DMS79 (cell line): ENCODE measurements around the gene DCN.

Source experiments
- DNase-seq: peaks from one replicate; lab custom pipeline; 2025; lab: John Stamatoyannopoulos, UW

Gene DCN

DNA sequence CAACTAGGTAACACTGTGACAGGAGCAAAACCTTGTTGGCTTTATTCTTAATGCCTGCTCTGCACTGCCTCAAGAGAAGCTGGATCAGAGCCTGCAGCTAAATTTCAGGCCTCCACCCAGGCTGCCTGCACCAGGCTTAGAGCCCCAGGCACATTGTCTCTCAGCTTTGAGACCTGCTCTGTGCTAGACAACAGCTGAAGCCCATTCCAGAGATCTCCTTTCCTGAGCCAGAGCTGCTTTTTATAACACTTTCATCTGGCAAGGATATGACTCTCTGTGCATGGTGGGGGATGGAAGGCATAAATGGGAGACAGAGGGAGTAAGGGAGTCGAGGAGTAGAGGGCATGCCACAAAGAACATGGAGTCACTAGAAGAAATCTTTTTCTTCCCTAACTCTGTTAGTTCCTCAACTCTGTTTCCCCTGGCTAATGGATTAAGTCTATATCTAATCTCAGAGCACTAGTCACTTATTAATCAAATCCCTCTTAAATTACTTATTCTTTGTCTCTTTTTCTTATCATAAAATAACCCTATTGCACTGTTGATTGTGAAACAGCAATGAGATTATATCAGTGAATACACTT lies 44.2 kb downstream of the DCN start:
- no peak for DNase-seq

DNA sequence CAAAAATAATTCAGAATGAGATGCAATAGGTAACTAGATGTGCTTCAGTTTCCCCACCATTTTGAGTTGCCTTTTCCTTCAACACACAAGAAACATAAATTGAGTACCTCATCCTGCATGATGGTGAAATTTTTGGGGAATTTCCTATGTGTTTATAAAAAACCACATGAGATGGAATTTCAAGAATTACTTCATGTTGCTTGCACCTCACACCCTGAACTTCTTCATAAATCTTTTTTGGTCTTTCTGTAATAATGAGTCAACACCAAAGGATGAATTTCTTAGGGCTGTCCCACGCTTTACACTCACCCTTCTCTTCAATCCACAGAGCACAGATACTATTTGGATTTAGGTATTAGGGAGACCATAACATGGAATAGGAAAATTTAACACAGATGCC lies 48.7 kb downstream of the DCN start:
- no peak for DNase-seq

DNA sequence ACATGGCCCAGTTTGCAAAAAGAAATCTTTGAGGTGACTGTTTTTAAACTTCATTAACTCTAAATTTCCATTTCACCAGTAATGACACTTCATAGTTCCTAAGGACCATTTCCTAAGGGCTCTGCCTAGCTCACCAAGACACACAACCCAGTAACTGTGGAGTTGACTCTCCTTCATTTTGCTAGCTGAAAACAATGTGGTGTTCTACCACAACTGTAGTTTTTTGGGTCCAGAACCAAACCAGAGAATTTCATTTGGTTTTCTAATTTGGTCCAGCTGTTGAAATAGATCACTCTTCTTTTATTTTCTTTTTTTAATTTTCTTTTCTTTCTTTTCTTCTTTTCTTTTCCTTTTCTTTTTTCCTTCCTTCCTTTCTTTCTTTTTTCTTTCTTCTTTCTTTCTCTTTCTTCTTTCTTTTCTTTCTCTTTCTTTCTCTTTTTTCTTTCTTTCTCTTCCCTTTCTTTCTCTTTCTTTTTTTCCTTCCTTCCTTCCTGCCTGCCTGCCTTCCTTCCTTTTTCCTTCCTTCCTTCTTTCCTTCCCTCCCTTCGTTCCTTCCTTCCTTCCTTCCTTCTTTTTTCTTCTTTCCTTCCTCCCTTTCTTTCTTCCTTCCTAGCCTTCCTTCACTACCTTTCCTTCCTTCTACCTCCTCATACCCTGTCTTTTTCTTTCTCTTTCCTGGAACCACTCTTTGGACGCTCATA lies 52.8 kb downstream of the DCN start:
- DNase-seq: no peak

DNA sequence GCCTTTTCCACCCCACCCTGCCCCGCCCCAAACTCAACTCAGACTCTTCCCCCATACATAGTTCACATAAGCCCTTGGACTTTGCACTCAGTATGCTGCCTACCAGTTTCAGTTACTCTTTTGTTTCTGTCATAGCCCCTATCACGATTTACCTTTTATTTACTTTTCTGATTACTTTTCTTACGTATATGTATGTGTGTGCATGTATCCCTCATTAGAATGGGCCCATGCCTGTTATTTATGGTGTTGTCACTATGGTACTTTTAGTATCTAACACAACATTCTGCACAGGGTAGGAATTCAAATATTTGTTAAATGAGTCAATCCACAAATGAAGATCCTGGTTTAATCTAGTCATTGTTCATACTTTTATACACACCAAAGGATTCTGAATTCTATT lies 54.9 kb downstream of the DCN start:
- no peak for DNase-seq

DNA sequence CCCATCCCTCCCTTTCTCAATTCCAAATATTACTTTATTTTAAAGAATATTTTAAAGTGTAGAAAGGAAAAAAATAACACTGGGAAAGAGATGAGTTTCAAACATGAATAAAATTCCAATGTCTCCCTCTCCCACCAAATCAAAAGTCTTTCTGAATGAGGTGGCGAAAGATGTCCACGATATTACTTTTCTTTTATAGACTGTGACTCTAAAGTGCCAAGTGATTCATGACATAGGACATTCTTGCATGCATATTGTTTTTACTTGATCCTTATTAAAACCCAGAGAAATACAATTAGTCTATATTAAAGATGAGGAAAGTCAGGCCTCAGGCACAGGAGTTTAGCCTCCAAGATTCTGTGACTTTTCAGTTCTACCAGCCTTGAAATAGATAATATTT lies 55.3 kb downstream of the DCN start:
- DNase-seq: no peak

DNA sequence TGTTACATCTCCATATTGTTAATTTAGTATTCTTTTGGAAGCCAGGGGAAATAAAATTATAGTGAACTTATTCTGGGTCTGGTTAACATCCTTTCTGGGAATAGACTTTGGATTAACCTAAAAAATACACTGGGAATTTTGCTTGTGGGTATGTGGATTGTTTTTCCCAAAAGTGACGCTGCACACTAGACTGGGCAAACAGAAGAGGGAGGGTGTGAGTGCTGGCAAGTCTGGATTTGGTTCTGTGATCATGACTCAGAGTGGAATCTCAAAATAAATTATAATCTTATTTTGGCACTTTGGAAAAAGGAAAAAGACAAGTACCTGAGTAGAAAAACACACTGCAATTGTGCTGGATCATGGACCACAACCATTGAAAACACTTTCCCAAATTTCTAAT lies 56.1 kb downstream of the DCN start:
- DNase-seq: no peak

DNA sequence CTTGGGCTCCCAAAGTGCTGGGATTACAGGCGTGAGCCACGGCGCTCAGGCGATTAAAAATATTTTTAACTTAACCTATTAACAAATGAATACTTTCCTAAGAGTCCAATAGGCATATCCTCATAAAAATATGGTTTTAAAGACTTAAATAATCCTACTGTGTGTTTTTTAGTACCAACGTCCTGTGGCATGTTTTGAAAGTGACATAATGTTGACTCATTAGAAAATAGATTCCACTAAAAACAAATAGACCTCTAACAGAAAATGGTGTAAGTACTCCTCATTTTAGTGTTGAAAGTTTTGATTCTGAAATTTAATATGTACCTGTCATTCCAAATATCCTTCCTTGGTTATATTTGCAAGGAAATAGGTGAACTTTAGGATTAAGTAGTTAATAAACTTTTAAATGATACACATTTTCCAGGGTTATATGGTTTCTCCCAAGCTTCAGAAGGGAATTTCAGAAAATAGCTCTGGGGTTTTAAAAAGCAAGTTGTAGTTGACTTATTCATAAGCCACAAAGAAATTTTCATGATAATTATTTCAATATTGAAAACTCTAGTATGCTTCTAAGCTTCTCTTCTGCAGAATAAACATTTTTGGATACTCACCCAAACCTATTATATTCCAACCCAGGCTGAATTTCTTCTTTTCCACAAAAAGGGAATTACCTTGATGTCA lies 59.2 kb downstream of the DCN start:
- DNase-seq: no peak

DNA sequence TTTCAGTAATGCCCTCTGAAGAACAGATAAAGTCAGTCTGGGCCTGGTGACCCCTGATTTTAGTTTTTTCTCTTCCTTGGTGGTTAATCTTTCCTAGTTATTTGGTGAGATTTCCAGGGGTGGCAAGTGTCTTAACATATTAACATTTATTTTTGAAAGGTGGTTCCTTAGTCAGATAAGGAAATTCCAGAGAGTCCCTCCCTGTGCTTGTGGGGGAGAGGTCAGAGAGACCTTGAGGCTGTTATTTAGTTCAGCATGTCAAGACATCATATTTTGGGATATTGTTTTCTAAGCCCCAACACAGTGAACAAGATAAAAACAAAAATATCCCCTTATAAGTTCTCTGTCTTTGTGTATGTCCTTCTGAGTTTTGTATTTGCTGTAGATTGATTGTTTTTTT lies 61.8 kb downstream of the DCN start:
- no peak for DNase-seq

DNA sequence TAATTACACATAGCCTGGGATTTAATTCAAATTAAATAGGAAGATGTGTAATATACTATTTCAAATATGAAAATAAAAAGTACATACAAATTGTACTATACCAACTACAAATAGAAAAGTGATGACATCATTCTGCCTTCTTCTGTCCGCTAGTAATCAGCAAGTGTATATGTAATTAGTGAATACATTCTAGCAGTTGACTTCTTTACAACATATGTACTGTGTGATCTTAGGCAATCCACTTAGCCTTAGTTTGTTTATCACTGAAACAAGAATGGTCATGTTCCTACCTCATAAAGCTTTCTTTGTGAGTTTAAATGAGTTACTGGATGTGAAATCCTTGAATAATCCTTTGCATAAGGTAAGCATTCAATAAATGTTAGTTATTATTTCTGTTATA lies 63.5 kb downstream of the DCN start:
- DNase-seq: no peak

DNA sequence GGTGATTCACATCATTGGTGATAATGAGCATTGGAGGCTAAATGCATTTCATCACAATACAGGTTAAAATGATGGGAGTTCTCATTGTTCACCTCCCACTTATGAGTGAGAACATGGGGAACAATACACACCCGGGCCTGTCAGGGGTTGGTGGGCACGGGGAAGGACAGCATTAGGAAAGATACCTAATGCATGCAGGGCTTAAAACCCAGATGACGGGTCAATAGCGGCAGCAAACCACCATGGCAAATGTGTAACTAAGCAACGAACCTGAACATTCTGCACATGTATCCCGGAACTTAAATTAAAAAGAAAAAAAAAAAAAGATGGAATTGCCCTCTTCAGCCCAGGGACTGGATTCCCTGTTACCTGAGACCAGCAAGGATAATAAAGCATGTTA lies 69.0 kb downstream of the DCN start:
- DNase-seq: no peak

DNA sequence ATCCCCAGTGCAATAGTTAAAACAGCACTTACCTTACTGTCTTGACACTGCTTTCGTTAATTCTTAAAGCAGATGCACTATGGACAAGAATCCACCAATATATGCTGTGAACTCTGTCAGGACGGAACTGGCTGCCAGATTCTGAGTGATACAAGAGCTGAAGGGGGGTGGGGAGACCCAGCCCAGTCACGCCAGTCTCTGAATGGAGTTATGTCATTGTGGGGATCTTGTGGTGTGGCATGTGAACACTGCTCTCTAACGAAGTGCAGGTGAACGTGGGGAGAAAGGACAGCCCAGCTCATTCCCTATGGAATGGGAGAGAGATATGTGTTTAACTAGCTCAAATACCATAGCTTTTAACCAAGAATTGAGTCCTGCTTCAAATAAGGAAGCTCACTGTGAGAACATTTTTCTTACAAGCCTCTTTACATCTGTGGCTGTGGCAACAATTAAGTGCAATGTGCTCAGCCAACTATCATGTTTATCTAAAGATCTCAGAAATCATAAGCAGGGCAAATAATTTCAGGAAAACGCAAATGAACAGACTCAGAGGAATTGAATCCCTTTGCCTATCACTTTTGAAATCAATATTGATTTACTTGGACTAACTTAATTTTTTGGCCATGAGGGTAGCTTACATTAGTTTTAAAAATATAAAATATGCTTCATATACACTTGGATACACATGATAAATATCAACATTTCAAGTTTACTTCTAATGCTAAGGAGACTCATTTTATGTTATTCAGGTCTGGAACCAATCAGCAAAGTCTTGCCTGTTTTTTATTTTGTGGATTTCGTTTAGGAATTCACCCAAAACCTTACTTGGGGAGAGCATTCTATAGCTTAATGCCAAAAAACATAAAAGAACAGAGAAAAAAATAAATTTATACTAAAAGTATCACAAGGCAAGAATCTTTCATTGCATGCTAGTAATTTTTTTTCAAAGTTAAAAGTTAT lies 71.0 kb downstream of the DCN start, which contains the start of gene LUM:
TSS of gene LUM (minus strand) at position 129 of the 960 bp plus-strand sequence. CDS start 2,515 bp downstream, outside the sequence.
- no peak for DNase-seq

DNA sequence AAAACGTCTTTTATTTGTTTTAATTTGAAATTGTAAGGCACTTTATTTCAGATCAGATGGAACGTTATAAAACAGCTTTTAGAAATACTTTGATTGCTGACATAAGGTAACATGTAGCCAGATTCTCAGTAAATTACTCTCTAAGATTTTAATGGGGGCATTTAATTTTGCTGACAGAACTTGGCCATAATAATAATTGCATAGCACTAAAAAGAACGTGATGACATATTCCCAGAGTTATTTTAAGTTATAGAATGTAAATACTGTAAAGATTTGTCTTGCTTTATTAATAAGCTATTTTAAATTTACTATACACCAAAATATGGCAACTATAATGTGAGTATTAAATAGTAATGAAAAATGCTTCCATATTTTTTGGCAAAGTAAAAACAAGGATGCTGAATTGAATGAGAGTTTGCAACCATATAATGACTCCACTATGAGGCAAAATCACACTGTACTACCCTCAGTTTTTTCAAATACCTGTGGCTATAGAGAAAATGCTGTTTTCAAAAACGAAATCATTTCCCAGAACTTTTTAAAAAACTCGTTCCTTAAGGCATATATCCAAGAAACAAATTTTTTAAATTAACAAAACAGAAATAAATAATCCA lies 72.2 kb downstream of the DCN start:
- no peak for DNase-seq

DNA sequence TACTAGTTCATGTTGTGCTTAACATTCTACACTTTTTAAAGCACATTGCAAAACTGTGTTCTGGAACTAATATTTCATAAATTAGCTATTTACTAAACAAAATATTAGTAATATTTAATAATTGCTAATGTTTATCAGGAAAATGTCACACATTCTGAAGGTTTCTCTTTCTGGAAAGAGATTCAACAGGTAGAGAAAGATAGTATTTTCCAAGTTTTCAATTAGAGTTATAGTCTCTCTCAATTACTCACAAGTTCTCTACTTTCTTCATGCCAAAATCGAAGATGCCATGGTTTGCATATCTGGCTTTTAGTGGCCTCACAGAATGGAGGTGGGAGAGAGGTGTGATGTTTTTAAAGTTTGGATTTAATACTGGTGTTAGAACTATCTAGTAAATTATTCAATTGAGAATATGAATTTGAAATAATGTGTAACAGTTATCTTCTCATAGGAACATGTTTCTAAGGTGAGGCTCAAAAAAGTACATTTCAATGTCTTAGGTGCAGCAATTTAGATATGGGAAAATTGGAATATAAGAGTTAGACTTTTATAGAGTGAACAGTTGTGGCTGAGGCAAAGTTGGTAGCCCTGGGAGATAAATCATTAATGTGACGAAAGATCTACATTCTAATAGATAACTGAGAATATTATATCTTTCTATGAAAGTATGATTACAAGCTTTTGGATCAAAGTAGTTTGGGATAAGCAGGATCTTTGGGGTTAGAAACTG lies 72.9 kb downstream of the DCN start:
- no peak for DNase-seq

DNA sequence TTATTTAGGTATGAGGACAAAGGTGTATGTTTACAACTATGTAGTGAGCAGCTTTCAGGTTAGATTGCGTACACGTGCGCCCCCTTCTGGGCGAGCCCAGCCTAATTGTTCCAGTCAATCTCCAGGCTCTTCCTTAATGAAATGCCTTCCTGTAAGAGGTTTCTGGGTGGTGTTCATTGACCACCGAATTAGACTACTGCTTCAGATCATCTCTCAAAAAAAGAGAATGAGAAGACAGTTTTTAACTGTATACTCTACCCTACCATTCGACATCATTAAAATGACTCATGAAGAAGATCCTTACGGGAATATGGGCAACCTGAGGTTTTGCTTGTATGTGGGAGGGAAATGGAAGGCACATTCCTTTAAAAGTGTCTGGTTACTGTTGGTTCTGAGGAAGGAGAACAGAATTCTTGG lies 73.5 kb downstream of the DCN start:
- DNase-seq: no peak

DNA sequence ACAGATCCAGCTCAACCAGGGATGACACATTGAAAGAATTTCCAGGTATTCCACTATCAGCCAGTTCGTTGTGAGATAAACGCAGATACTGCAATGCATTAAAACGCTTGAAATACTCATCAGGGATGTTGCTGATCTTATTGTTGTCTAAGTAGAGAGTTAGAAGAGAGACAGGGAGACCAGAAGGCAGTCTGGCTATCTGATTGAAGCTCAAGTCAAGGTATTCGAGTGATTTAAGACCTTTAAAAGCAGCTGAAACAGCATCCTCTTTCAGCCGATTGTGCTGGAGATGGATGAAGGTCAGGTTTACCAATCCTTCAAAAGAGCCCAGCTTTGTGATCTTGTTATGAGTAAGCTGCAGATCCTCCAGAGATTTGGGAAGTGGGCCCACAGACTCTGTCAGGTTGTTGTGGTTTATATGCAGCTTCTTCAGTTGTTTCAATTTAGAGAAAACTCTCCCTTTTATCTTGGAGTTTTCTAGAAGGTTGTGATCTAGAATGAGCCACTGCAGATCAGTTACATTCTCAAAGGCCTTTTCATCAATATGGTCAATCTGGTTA lies 74.3 kb downstream of the DCN start:
- DNase-seq: no peak

DNA sequence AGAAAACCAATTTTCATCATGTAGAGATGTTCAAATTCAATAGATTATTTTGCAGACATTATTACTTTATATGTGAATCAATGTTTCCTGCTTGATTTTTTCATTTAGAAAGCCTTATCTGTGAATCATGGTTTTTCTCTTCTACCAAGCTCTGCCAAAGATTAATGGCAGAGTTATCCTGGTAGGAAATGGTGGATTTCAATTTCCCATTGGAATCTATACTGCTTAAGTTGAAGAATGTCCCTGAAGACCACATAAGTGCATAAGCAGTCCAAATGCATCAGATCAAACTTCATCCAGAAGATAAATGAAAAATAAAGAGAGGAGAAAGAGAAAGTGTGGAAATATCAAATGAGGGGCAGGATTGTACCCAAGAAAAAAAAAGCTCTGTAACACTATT lies 76.3 kb downstream of the DCN start:
- no peak for DNase-seq

DNA sequence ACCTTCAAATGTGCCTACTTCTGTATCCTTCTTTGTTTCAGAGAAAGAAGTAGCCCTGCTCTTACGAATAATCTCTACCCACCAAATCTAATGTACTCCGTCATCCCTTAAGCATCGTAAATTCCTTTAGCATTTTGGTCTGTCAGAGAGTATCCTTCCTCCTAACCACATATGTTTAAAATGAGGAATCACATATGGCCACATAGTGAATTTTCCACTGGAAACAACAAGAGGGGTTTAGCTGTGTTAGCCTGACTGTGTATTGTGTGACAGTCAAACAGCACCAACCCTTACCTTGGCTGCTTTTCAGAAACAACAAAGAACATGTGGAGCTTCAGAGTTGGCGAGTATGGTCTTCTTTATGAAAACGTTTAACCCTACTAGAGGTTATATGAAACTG lies 76.8 kb downstream of the DCN start:
- DNase-seq: no peak

DNA sequence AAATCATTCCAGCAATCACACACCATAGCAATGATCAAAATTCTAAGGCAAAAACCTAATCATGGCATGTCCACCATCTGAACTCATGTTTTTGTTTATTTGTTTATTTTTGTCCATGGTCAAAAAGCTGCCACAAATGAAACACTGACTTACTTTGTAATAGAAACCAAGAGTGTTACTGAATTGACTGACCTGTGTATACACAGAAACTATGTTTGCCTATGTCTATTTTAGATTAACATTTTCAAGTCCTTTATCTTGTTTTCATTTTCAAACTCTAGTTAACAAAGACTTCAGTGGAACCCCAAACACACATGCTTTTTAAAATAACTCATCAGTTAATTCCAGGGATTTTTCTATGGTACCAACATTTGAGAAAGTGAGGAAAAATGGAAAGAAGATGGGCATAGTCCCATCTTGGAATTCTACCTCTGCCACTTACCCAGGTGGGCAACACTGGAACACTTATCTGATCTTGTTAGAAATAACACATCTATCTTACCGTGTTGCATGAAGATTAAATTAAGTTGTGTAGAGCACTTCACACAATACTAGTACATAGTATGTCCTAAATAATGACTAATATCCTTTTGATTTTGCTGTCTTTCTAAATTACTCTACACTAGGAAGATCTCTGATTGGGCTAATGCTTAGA lies 77.7 kb downstream of the DCN start:
- no peak for DNase-seq

DNA sequence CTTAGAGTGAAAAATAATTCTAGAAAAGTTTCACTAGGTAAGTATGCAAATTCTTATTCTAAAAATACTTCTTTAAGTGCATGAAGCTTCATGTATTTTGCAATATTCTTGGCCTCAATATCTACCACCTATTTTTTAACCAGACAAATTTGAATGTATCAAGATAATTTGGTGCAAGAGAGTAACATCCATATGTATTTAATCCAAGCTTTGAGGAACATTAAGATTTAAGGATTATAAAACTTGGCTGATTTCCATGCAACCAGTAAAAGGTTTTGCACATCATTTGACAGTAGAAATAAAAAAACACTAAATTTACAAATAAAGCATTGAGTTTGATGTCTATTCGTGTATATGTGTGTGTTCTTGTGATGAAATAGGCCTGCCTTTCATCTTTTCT lies 79.0 kb downstream of the DCN start:
- DNase-seq: no peak

DNA sequence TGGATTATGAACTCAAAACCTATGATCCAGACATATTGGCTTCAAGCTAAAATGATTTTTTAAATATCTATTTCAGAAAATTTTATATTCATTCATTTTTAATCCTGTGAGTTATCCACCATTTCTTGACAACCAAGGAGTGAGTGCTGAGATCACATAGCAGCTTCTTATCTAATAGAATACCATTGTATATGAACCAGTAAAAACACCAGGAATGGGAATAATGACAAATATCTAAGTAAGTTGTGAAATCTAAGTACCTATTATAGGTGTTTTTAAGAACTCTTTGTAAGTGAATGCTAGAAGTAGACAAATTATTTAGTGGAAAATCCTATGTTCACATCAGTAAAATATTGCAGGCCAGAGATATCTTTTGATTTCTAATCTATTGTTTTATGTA lies 79.5 kb downstream of the DCN start:
- no peak for DNase-seq
